SK-N-SH (cell line): ENCODE data around the gene KCNQ5. TPM values are rescaled to one million over a fixed set of nuclear protein-coding genes. Genes with fewer than 3 reads are reported as not detected.

Source experiments
- CTCF ChIA-PET: fragments of 300-600, 350-600 bp; formaldehyde crosslinking; extraction: SDS; loops from one replicate; lab custom pipeline; 2021; lab: Yijun Ruan, JAX
- POLR2A ChIA-PET: fragments of 350-600 bp; sonication (Branson Sonifier 250); formaldehyde crosslinking; extraction: SDS; loops from one replicate; lab custom pipeline; 2020; ENCODE audit warnings: antibody characterized with exemption, inconsistent platforms; lab: Yijun Ruan, JAX
- DNase-seq: peaks from one replicate; pipeline ENCODE4 v3.0.0; 2012
- H2AFZ ChIP-seq: fragments of 200-600 bp; sonication (generic); 2 replicates; pipeline ENCODE4 v1.8.1; 2016; ENCODE audit warnings: antibody characterized with exemption, mild to moderate bottlenecking, low read depth
- H3F3A ChIP-seq: fragments of 200-600 bp; sonication (generic); replicated peaks from 2 replicates; pipeline ENCODE3; 2016; ENCODE audit warnings: antibody characterized with exemption, mild to moderate bottlenecking; ENCODE audit not compliant: insufficient read depth
- H3K27ac ChIP-seq, 2 experiments: fragments of 200-500 bp in 1 of 2; fragments of 200-600 bp in 1 of 2; sonication (Bioruptor generic) in 1 of 2; sonication (generic), shearing (Covaris generic) in 1 of 2; 2 replicates each; pipeline versions ENCODE4 v1.5.1 to v1.6.1; 2014 to 2016; ENCODE audit warnings: low read depth in 2 of 2, inconsistent platforms in 1 of 2, low read length in 1 of 2, mild to moderate bottlenecking in 1 of 2, mixed read lengths in 1 of 2
- H3K27me3 ChIP-seq: fragments of 200-600 bp; sonication (generic), shearing (Covaris generic); 2 replicates; pipeline ENCODE4 v1.6.1; 2016; ENCODE audit warnings: mixed run types; ENCODE audit not compliant: insufficient read depth
- H3K36me3 ChIP-seq, 2 experiments: fragments of 200-500 bp in 1 of 2; fragments of 200-600 bp in 1 of 2; sonication (Bioruptor generic) in 1 of 2; sonication (generic) in 1 of 2; replicated peaks in 1 of 2; 2 replicates each; pipeline versions ENCODE3 to v1.5.1; 2014 to 2016; ENCODE audit warnings: low read length in 1 of 2, mild to moderate bottlenecking in 1 of 2; ENCODE audit not compliant: insufficient read depth in 2 of 2, control insufficient read depth in 1 of 2
- H3K4me1 ChIP-seq, 2 experiments: fragments of 200-500 bp in 1 of 2; fragments of 200-600 bp in 1 of 2; sonication (Bioruptor generic) in 1 of 2; sonication (generic), shearing (Covaris generic) in 1 of 2; 2 replicates each; pipeline versions ENCODE4 v1.5.1 to v1.6.1; 2014 to 2016; ENCODE audit warnings: low read depth in 1 of 2, low read length in 1 of 2, mixed run types in 1 of 2; ENCODE audit not compliant: insufficient read depth in 2 of 2, control insufficient read depth in 1 of 2
- H3K4me2 ChIP-seq: fragments of 200-600 bp; sonication (generic), shearing (Covaris generic); 2 replicates; pipeline ENCODE4 v1.6.1; 2017; ENCODE audit warnings: mixed run types
- H3K4me3 ChIP-seq, 2 experiments: fragments of 200-500 bp in 1 of 2; fragments of 200-600 bp in 1 of 2; sonication (Bioruptor generic) in 1 of 2; sonication (generic), shearing (Covaris generic) in 1 of 2; 2 replicates each; pipeline versions ENCODE4 v1.5.1 to v1.8.1; 2014 to 2016; ENCODE audit warnings: low read depth in 2 of 2, inconsistent platforms in 1 of 2, low read length in 1 of 2, mild to moderate bottlenecking in 1 of 2, mixed read lengths in 1 of 2, moderate library complexity in 1 of 2
- H3K79me2 ChIP-seq: fragments of 200-600 bp; sonication (generic); 2 replicates; pipeline ENCODE4 v1.8.1; 2017; ENCODE audit warnings: mild to moderate bottlenecking; ENCODE audit not compliant: insufficient read depth
- H3K9ac ChIP-seq: fragments of 200-600 bp; sonication (generic); 2 replicates; pipeline ENCODE4 v1.6.1; 2017; ENCODE audit warnings: mixed run types
- H3K9me2 ChIP-seq: fragments of 200-600 bp; sonication (generic); 2 replicates; pipeline ENCODE4 v1.6.1; 2017; ENCODE audit warnings: mixed run types
- H3K9me3 ChIP-seq: fragments of 200-600 bp; sonication (generic); 2 replicates; pipeline ENCODE4 v1.6.1; 2017; ENCODE audit warnings: mixed run types, mild to moderate bottlenecking, moderate library complexity
- H4K20me1 ChIP-seq: fragments of 200-600 bp; sonication (generic); 2 replicates; pipeline ENCODE4 v1.6.1; 2017; ENCODE audit warnings: mild to moderate bottlenecking, mixed run types; ENCODE audit not compliant: insufficient read depth
- CTCF ChIP-seq: fragments of 200-600 bp; sonication (generic); IDR thresholded peaks from 2 replicates; pipeline ENCODE4 v1.6.1; 2017; ENCODE audit warnings: antibody characterized with exemption, mild to moderate bottlenecking, moderate library complexity
- FOXJ3 ChIP-seq: sonication (generic); formaldehyde crosslinking; IDR thresholded peaks from 2 replicates; pipeline ENCODE4 v1.5.1; 2020; ENCODE audit warnings: mild to moderate bottlenecking, missing genetic modification reagents
- FOXM1 ChIP-seq: IDR thresholded peaks from 2 replicates; pipeline ENCODE4 v1.4.0; 2012; ENCODE audit warnings: low read depth, mild to moderate bottlenecking
- GABPA ChIP-seq: IDR thresholded peaks from 2 replicates; pipeline ENCODE4 v1.4.0; 2012; ENCODE audit warnings: low read depth, mild to moderate bottlenecking
- IRF3 ChIP-seq: fragments of 150-350 bp; IDR thresholded peaks from 2 replicates; pipeline ENCODE4 v1.6.1; 2016; ENCODE audit warnings: mild to moderate bottlenecking, low read depth, low read length
- MEF2A ChIP-seq: IDR thresholded peaks from 2 replicates; pipeline ENCODE4 v1.4.0; 2012; ENCODE audit warnings: low read depth, borderline replicate concordance
- NFIC ChIP-seq: IDR thresholded peaks from 2 replicates; pipeline ENCODE4 v1.4.0; 2012; ENCODE audit warnings: borderline replicate concordance
- NRF1 ChIP-seq: IDR thresholded peaks from 2 replicates; pipeline ENCODE4 v1.6.1; 2012; ENCODE audit warnings: low read depth, mild to moderate bottlenecking, low read length
- RAD21 ChIP-seq: IDR thresholded peaks from 2 replicates; pipeline ENCODE4 v1.6.1; 2012; ENCODE audit warnings: mild to moderate bottlenecking, low read length
- REST ChIP-seq: IDR thresholded peaks from 2 replicates; pipeline ENCODE4 v1.6.1; 2012; ENCODE audit warnings: mild to moderate bottlenecking, low read depth, low read length, moderate library complexity
- SIN3A ChIP-seq: IDR thresholded peaks from 2 replicates; pipeline ENCODE4 v1.6.1; 2012; ENCODE audit warnings: low read depth, mild to moderate bottlenecking, low read length, moderate library complexity, borderline replicate concordance
- SMC3 ChIP-seq: IDR thresholded peaks from 2 replicates; pipeline ENCODE4 v1.6.1; 2012; ENCODE audit warnings: low read depth, low read length, improper control_type of control experiment
- TAF1 ChIP-seq: IDR thresholded peaks from 2 replicates; pipeline ENCODE4 v1.6.1; 2012; ENCODE audit warnings: low read depth, mild to moderate bottlenecking, low read length, moderate library complexity, borderline replicate concordance
- USF1 ChIP-seq: IDR thresholded peaks from 2 replicates; pipeline ENCODE4 v1.4.0; 2012; ENCODE audit warnings: low read depth, borderline replicate concordance
- USF2 ChIP-seq: fragments of 150-350 bp; IDR thresholded peaks from 2 replicates; pipeline ENCODE4 v1.6.1; 2017; ENCODE audit warnings: antibody characterized with exemption, low read length, low read depth, borderline replicate concordance
- YY1 ChIP-seq: IDR thresholded peaks from 2 replicates; pipeline ENCODE4 v1.4.0; 2012; ENCODE audit warnings: low read depth, mild to moderate bottlenecking
- ZBTB33 ChIP-seq: IDR thresholded peaks from 2 replicates; pipeline ENCODE4 v1.4.0; 2012; ENCODE audit warnings: low read depth, borderline replicate concordance
- WGBS: methylation state at CpG from one replicate; pipeline ENCODE4 v1.1.6; 2017; ENCODE audit warnings: low lambda C conversion rate; 5-methylcytosine and 5-hydroxymethylcytosine counted together
- polyA plus RNA-seq, 3 experiments: library from polyadenylated mRNA; depleted of rRNA; stranded (reverse); fragments of >200 nt; gene quantifications; 2 replicates each; pipeline ENCODE4 v1.2.3, GENCODE V29; 2012

KCNQ5 gene
- polyA plus RNA-seq, 1 of the 3 experiments (the other 2 are of a cell fraction), result 3.2 TPM

GRCh38 chr6:72826744-72827438 lies 205.0 kb downstream of the KCNQ5 start (continued):
- TF ChIP-seq USF1 (no peak), YY1 (no peak), ZBTB33 (no peak), IRF3 (no peak), USF2 (no peak), FOXJ3 (CRISPR knock-in tag) (no peak), CTCF (no peak), GABPA (no peak)

GRCh38 chr6:72828904-72829303 lies 207.0 kb downstream of the KCNQ5 start:
- H3K36me3 ChIP-seq, result peaks cover 0 to 3% of the 10 kb centered on the region in 2 experiments
- no peak overlapping the region for H3K4me3 ChIP-seq
- H3K27me3 ChIP-seq, result no peaks in the 10 kb centered on the region
- H3K4me2 ChIP-seq, result no peak overlapping the region
- DNase-seq, result no peak
- ChIA-PET CTCF (no interaction called here), POLR2A (no interaction called here)
- H3K9me3 ChIP-seq, result no peaks in the 10 kb centered on the region
- no peaks in the 10 kb centered on the region for H4K20me1 ChIP-seq
- H3K9me2 ChIP-seq, result no peaks in the 10 kb centered on the region
- H3K9ac ChIP-seq, result no peak overlapping the region
- peaks cover 32% of the 10 kb centered on the region for H3F3A ChIP-seq
- H3K79me2 ChIP-seq, result peaks cover 38% of the 10 kb centered on the region
- H2AFZ ChIP-seq, result no peak overlapping the region
- 63% methylated on average over 2 of the region's 2 CpGs for WGBS
- H3K4me1 ChIP-seq, result peaks cover 0 to 8% of the 10 kb centered on the region in 2 experiments; a peak in 1 of 4 replicates
- H3K27ac ChIP-seq, result no peak overlapping the region
- TF ChIP-seq YY1 (no peak), SIN3A (no peak), RAD21 (no peak), SMC3 (no peak), REST (no peak), FOXM1 (no peak), NFIC (no peak), USF1 (no peak), MEF2A (no peak), NRF1 (no peak), USF2 (no peak), TAF1 (no peak)
